HFFc6 (cell line): ENCODE data around the gene FAM89A. TPM values are rescaled to one million over a fixed set of nuclear protein-coding genes. Genes with fewer than 3 reads are reported as not detected.
"Not testable (repeated sequence)": the region's sequence is repeated elsewhere in the genome, so short reads cannot be mapped to it uniquely, and the experiment has no call there.

Experiments used
- DNase-seq: peaks from one replicate; pipeline ENCODE4 v3.0.0-alpha.2; 2018
- H3K27ac Mint-ChIP-seq: 2 replicates; pipeline ENCODE4 v1.8.0; 2020; ENCODE audit warnings: mild to moderate bottlenecking, mixed read lengths
- H3K27me3 Mint-ChIP-seq: 2 replicates; pipeline ENCODE4 v1.8.0; 2021; ENCODE audit warnings: mild to moderate bottlenecking, moderate library complexity, mixed read lengths; ENCODE audit not compliant: insufficient read depth
- H3K36me3 Mint-ChIP-seq: 2 replicates; pipeline ENCODE4 v1.8.0; 2021; ENCODE audit warnings: low read depth, mixed read lengths
- H3K4me1 Mint-ChIP-seq: 2 replicates; pipeline ENCODE4 v1.8.0; 2020; ENCODE audit warnings: low read depth, mixed read lengths
- H3K4me3 Mint-ChIP-seq: 2 replicates; pipeline ENCODE4 v1.8.0; 2020; ENCODE audit warnings: mild to moderate bottlenecking, moderate library complexity, mixed read lengths
- H3K9me3 Mint-ChIP-seq: 2 replicates; pipeline ENCODE4 v1.8.0; 2020; ENCODE audit warnings: mild to moderate bottlenecking, mixed read lengths
- CTCF ChIP-seq: fragments of 200-600 bp; sonication (generic); IDR thresholded peaks from 2 replicates; pipeline ENCODE4 v1.5.0; 2021; ENCODE audit warnings: antibody characterized with exemption, mild to moderate bottlenecking
- total RNA-seq, 6 experiments: library from RNA; stranded (reverse); fragmentation: NEBNext Ultra II Directional; extraction: Animal tissue kit (Norgen Biotek cat#: 25700); gene quantifications; 2 replicates in 1 of 6; 3 replicates in 5 of 6; pipeline ENCODE4 v1.2.3, GENCODE V29; 2021

Gene FAM89A
- total RNA-seq, 6 experiments from 2014 or later: 2.4 to 3.7 (median 2.9) TPM

DNA sequence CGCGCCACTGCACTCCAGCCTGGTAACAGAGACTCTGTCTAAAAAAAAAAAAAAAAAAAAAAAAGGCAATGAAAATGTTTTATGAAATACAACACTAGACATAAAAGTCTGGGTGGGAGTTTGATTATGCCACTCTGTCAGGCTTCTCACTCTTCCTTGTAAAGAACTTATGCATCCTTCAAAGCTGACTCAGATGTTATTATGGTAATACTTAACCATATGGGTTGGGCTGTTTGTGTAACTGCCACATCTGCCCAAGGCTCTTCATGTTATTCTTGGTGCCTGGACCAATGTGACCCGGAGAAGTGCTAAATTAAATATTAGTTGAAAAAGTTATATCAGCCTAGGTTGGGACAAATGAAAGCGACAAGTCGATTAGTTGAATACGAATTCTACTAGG, 23.8 kb downstream of the FAM89A start:
- H3K27me3 Mint-ChIP-seq: no peaks in the 10 kb centered on the region
- H3K4me3 Mint-ChIP-seq: no peak overlapping the region
- H3K4me1 Mint-ChIP-seq: peaks cover 12% of the 10 kb centered on the region
- no peak overlapping the region for H3K27ac Mint-ChIP-seq
- DNase-seq: no peak
- H3K9me3 Mint-ChIP-seq: no peaks in the 10 kb centered on the region
- TF ChIP-seq CTCF: no peak
- H3K36me3 Mint-ChIP-seq: no peaks in the 10 kb centered on the region

DNA sequence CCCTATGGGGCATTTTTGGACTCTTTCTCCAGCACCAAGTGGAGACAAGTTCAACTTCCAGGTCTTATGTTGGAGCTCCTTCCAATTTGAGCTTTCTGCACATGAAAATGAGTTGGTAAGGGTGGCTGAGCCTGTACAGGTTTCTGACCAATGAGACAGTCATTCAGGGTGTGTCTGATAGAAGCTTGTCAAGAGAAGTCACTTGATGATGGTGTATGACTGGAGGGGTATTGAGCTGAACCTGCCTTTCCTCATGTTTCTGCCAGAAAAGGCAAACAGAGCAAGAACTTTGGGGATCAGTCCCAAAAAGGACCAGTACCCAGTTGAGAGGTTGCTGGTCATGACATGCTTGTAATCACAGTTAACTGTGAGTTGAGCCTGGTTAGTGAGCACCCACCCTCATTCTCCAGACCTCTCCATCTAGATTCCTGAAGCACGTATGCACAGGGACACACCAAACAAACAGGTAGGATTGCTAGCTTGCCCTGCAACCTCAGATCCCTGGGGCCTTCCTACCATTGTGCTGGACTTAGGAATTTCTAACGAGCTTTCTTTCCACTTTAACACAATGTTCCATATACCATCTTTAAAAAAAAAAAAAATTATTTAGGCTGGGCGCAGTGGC, 26.6 kb downstream of the FAM89A start:
- Mint-ChIP-seq H3K36me3 (no peaks in the 10 kb centered on the region), H3K4me1 (no peaks in the 10 kb centered on the region), H3K27ac (no peak overlapping the region), H3K9me3 (no peaks in the 10 kb centered on the region), H3K4me3 (no peak overlapping the region), H3K27me3 (no peaks in the 10 kb centered on the region)
- DNase-seq: no peak
- no peak for TF ChIP-seq CTCF

GRCh38 chr1:231011963-231012362, 28.1 kb downstream of the FAM89A start:
- Mint-ChIP-seq H3K9me3 (peaks cover 9% of the 10 kb centered on the region), H3K36me3 (no peaks in the 10 kb centered on the region), H3K27me3 (no peaks in the 10 kb centered on the region), H3K4me1 (no peaks in the 10 kb centered on the region), H3K27ac (no peak overlapping the region), H3K4me3 (no peak overlapping the region)
- no peak for TF ChIP-seq CTCF
- DNase-seq: no peak

DNA sequence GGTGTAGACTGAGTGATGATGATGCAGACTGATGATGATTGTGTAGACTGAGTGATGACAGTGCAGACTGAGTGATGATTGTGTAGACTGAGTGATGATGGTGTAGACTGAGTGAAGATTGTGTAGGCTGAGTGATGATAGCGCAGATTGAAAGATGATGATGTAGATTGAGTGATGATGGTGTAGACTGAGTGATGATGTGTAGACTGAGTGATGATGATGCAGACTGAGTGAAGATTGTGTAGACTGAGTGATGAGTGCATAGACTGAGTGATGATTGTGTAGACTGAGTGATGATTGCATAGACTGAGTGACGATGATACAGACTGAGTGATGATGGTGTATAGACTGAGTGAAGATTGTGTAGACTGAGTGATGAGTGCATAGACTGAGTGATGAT, 28.7 kb downstream of the FAM89A start:
- DNase-seq: no peak
- Mint-ChIP-seq H3K9me3 (peaks cover 15% of the 10 kb centered on the region), H3K36me3 (0 out of 2 replicates have a peak, but pooled peaks cover 4% of the 10 kb centered on the region), H3K27me3 (no peaks in the 10 kb centered on the region), H3K4me1 (no peaks in the 10 kb centered on the region), H3K27ac (no peak overlapping the region), H3K4me3 (no peak overlapping the region)
- TF ChIP-seq CTCF: no peak

- H3K9me3 Mint-ChIP-seq: peaks cover 48% of the 10 kb centered on the region
- H3K4me3 Mint-ChIP-seq, H3K27me3 Mint-ChIP-seq, DNase-seq, H3K27ac Mint-ChIP-seq, H3K4me1 Mint-ChIP-seq: not testable (repeated sequence)
- H3K36me3 Mint-ChIP-seq: peaks cover 22% of the 10 kb centered on the region
These were observed 32.5 kb downstream of the FAM89A start for GRCh38 chr1:231007535-231007934.

DNA sequence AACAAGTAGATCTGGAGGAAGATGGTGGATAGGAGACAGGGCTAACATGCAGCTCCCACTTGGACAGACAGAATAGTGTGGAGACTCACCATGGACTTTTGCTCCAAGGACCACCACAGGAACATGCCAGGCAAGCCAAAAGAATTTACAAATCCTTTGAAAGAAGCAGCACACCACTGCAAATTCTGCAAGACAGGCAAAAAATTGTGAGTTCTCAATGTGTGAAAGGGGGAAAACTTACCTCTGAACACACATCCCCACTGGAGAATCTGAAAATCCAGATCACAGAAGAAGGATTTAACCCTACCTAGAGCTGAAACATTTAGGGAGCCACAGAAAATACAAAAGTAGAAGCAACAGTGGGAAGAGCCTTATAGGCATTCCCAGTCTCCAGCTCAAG, 38.2 kb downstream of the FAM89A start:
- no peak for TF ChIP-seq CTCF
- Mint-ChIP-seq H3K9me3 (peaks cover 39% of the 10 kb centered on the region), H3K27me3 (no peaks in the 10 kb centered on the region; the same call in 1 of the 2 replicates), H3K4me3 (no peak overlapping the region), H3K36me3 (peaks cover 31% of the 10 kb centered on the region), H3K27ac (no peak overlapping the region), H3K4me1 (no peaks in the 10 kb centered on the region)
- no peak for DNase-seq
